Transverse colon (tissue), 4 donors: ENCODE data around the gene CLDN22. TPM values are rescaled to one million over a fixed set of nuclear protein-coding genes. Genes with fewer than 3 reads are reported as not detected.

Source experiments
- DNase-seq: peaks from one replicate; pipeline ENCODE4 v3.0.0-alpha.2; 2019
- H3K27ac ChIP-seq, 4 donors: fragments of 200-600 bp; sonication (generic); 2 replicates each; pipeline ENCODE4 v1.5.1; 2016 to 2018; ENCODE audit warnings: inconsistent platforms in 4 of 4
- H3K27me3 ChIP-seq: fragments of 200-600 bp; sonication (generic); 2 replicates; pipeline ENCODE4 v1.5.1; 2017; ENCODE audit warnings: inconsistent platforms
- H3K36me3 ChIP-seq, 4 donors: fragments of 200-600 bp; sonication (generic); 2 replicates each; pipeline ENCODE4 v1.5.1; 2017 to 2019; ENCODE audit warnings: inconsistent platforms in 4 of 4
- H3K4me1 ChIP-seq, 4 donors: fragments of 200-600 bp; sonication (generic); 2 replicates each; pipeline ENCODE4 v1.5.1; 2017 to 2020; ENCODE audit warnings: inconsistent platforms in 4 of 4
- H3K4me3 ChIP-seq, 4 donors: fragments of 200-600 bp; sonication (generic); 1 replicate in 1 of 4; 2 replicates in 3 of 4; pipeline versions ENCODE4 v1.5.1 to v1.6.1; 2017 to 2019; ENCODE audit warnings: inconsistent platforms in 4 of 4
- H3K9me3 ChIP-seq, 2 donors: fragments of 200-600 bp; sonication (generic); 2 replicates each; pipeline ENCODE4 v1.5.1; 2017 to 2019; ENCODE audit warnings: inconsistent platforms in 2 of 2
- CTCF ChIP-seq, 5 experiments: fragments of 200-600 bp in 3 of 5; fragments of 450-650 bp in 2 of 5; sonication (generic) in 3 of 5; IDR thresholded peaks; 1 replicate in 2 of 5; 2 replicates in 3 of 5; pipeline ENCODE4 v1.5.1; 2016 to 2017; ENCODE audit warnings: antibody characterized with exemption in 5 of 5, inconsistent platforms in 3 of 5, mild to moderate bottlenecking in 2 of 5, moderate library complexity in 1 of 5
- EP300 ChIP-seq: sonication (generic); formaldehyde crosslinking; IDR thresholded peaks from one replicate; pipeline ENCODE4 v1.6.1; 2017; ENCODE audit warnings: antibody characterized with exemption, low read depth
- POLR2A ChIP-seq: fragments of 450-650 bp; IDR thresholded peaks from one replicate; pipeline ENCODE4 v1.6.1; 2016; ENCODE audit warnings: antibody characterized with exemption, mild to moderate bottlenecking, moderate library complexity
- POLR2AphosphoS5 ChIP-seq, 3 donors: sonication (generic); formaldehyde crosslinking; IDR thresholded peaks; one replicate each; pipeline ENCODE4 v1.6.1; 2016; ENCODE audit warnings: antibody characterized with exemption in 3 of 3
- WGBS, 2 donors: methylation state at CpG; one replicate each; pipeline ENCODE4 v1.1.5; 2018; ENCODE audit warnings: low coverage in 1 of 2; 5-methylcytosine and 5-hydroxymethylcytosine counted together
- in situ Hi-C, 4 donors: fragments of 200-750 bp; cut with MboI; loops; one replicate each; pipeline versions ENCODE4 v1.15.0 to v1.15.1; 2017; ENCODE audit warnings: low sequenced_read_pairs in 3 of 4, low pct_ligation_motif_present in 1 of 4, low pct_unique_long_range_greater_than_20kb in 1 of 4
- intact Hi-C: fragments of 100-400 bp; cut with DNase I; formaldehyde crosslinking; loops from one replicate; pipeline ENCODE4 v1.15.1; 2023; ENCODE audit warnings: low total_unique reads
- total RNA-seq, 4 donors: library from RNA; depleted of rRNA; stranded (reverse); fragments of >200 nt; gene quantifications; one replicate each; pipeline ENCODE4 v1.1.0, GENCODE V29; 2016

CLDN22 gene
- total RNA-seq, 4 donors from 2014 or later, result not detected

GRCh38 chr4:183300655-183301054 is 19.4 kb downstream of the CLDN22 start:
- no peak overlapping the region for H3K4me3 ChIP-seq
- TF ChIP-seq POLR2A (no peak), POLR2AphosphoS5 (IDR thresholded peaks at IDR 0.05) (no peak), CTCF (IDR thresholded peaks at IDR 0.05) (no peak)
- H3K27me3 ChIP-seq, result no peaks in the 10 kb centered on the region
- H3K27ac ChIP-seq, result no peak overlapping the region
- H3K9me3 ChIP-seq, result no peaks in the 10 kb centered on the region
- intact Hi-C loops (no loop called here), in situ Hi-C loops (no loop called here)
- no peak for DNase-seq
- H3K36me3 ChIP-seq, result no peaks in the 10 kb centered on the region
- WGBS, 2 donors, result 83 to 91% methylated on average over 5 of the region's 5 CpGs
- H3K4me1 ChIP-seq, result peaks cover 0 to 4% (median 0%) of the 10 kb centered on the region in 4 donors

- no peak for TF ChIP-seq CTCF (IDR thresholded peaks at IDR 0.05)
- no peak for TF ChIP-seq POLR2A
- TF ChIP-seq EP300, result no peak
- TF ChIP-seq POLR2AphosphoS5 (IDR thresholded peaks at IDR 0.05), result no peak
- Histone ChIP-seq H3K4me1 (peaks cover 0 to 4% (median 0%) of the 10 kb centered on the region in 4 donors), H3K27ac (no peak overlapping the region), H3K9me3 (no peaks in the 10 kb centered on the region), H3K4me3 (no peak overlapping the region), H3K36me3 (no peaks in the 10 kb centered on the region), H3K27me3 (no peaks in the 10 kb centered on the region)
- WGBS, 2 donors, result 48 to 60% methylated on average over 3 to 6 of the region's 6 CpGs
- in situ Hi-C loops, result no loop called here
- no peak for DNase-seq
- intact Hi-C loops, result no loop called here
Measured at GRCh38 chr4:183300070-183300469, 20.0 kb downstream of the CLDN22 start.

DNA sequence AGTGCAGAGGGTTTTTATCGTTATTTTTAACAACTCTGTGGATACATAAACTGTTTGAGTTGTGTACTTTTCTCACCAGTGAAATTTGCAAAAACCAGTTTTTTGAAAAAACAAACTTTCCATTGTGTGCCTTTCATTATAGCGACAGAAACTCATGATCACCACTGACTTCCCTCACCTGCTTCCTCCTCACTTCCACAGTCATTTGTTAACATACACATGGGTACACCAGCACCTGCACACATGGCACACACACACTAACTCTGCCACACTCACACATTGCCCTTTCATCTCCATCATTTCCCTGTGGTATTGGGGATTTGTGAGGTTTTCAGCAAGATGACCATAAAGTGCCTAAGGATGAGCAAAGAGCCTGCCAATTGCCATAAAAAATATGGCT is 20.6 kb downstream of the CLDN22 start:
- in situ Hi-C loops, result no loop called here

GRCh38 chr4:183297675-183298074 is 22.4 kb downstream of the CLDN22 start:
- no peak for DNase-seq
- WGBS, 2 donors, result 90% methylated on average over 3 of the region's 3 CpGs; no CpG with 5 or more reads in 1 of the 2 donors
- Histone ChIP-seq H3K27me3 (no peaks in the 10 kb centered on the region), H3K9me3 (no peaks in the 10 kb centered on the region), H3K4me3 (no peak overlapping the region), H3K4me1 (peaks cover 0 to 4% (median 0%) of the 10 kb centered on the region in 4 donors), H3K36me3 (no peaks in the 10 kb centered on the region), H3K27ac (no peak overlapping the region)
- TF ChIP-seq POLR2A (no peak), POLR2AphosphoS5 (IDR thresholded peaks at IDR 0.05) (no peak), CTCF (IDR thresholded peaks at IDR 0.05) (no peak), EP300 (no peak)
- in situ Hi-C loops (no loop called here), intact Hi-C loops (no loop called here)

More for the DNA sequence above, 20.6 kb downstream of the CLDN22 start:
- Histone ChIP-seq H3K9me3 (no peaks in the 10 kb centered on the region), H3K27ac (no peak overlapping the region), H3K27me3 (no peaks in the 10 kb centered on the region), H3K4me1 (peaks cover 0 to 4% (median 0%) of the 10 kb centered on the region in 4 donors), H3K4me3 (no peak overlapping the region), H3K36me3 (no peaks in the 10 kb centered on the region)
- DNase-seq, result no peak
- TF ChIP-seq EP300 (no peak), CTCF (IDR thresholded peaks at IDR 0.05) (no peak), POLR2A (no peak), POLR2AphosphoS5 (IDR thresholded peaks at IDR 0.05) (no peak)
- 59 to 78% methylated on average over 2 of the region's 2 CpGs for WGBS, 2 donors
- intact Hi-C loops, result no loop called here
